Measurements from ENCODE around the gene TXNRD2.

Gene TXNRD2

DNA sequence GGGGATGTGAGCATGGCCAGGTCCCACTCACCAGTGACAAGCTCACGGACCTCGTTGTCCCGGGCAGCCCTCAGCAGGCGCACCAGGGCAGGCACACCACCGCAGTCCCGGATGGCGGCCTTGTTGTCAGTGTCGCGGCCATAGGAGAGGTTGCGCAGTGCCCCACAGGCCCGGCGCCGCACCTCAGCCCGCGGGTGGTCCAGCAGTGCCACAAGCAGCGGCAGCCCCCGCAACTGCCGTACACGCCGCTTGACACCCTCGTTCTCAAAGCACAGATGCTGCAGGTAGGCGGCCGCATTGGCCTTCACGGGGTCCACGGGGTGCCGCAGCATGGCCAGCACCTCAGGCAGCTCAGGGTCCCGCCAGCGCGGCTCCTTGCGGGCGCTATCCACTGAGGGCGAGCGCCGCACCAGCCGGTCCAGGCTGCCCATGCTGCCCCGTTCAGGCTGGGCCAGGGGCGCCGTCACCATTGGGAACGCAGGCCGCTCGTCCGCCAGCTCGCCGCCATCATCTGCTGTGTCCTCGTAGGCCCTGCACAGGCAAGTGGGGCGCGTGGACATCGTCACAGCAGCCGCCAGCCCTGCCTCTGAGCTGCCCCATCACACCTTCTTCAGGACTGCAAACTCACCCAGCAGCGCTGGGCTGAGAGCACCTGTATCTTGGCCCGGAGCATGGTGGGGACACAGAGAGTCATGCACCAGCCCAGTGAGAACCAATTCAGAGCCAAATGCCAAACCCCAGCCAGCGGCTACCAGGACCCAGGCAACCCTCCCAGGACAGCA, 38.3 kb upstream of the TXNRD2 start:
- no peak for DNase-seq (ENCODE audit: low spot score)

DNA sequence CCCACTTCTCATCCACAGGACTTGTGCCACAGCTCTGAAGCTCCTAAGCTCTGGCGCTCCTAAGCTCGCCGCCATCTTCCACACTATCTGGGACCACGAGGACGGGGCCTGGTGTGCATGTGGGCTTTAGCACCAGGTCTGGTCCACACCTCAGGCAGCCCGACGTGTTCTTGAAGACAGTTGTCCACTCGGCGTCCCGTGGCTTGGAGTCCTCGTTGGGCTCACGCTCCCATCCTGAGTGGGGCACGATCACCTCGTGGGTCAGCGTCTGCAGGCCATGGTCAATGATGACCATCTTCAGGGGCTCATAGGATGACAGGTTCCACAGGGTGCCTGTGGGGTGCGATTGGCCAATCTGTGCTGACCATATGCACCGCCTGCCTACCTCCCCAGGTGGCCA, 37.1 kb upstream of the TXNRD2 start:
- DNase-seq (ENCODE audit: low spot score): no peak

DNA sequence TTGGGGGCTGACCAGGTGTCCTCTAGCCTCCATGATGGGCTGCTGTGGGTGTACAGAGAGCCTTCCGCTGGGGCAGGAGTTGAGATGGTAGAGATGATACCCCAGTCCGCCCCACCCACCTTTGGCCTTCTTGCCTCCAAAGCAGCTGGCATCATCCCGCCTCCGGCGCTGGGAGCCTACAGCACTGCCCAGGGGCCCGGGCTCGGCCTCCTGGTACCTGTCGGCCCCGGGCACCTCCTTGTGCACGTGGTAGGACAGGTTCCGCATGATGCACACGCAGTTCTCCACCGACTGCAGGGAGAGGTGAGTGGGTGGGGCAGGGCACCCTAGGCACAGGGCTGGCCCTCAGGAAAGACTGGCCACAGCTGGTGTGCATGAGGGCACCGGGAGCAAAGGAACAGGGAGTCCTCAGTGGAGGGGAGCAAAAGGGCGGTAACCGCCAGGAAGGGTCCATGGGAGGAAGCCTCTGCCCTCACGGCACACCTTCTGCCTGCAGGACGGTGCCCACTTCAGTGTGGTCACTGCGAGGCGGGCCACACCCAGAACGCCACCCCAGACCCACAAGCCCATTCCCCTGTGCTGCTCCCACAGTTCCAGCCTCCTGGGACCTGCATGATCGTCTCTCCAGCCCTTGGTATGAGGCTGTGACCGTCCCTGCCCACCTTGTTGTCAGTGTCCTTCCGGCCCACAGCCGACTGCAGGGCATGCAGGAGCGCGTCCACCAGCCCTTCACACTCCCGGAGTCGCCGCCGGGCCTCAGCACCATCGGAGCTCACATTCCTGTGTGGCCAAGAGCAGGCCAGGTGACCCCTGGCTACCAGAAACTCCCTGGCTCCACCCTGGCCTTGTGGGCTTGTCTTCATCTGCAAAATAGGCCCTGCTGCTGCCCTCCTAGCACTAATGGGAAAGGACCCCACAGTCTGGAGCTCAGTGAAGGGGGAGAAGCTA, 36.0 kb upstream of the TXNRD2 start:
- no peak for DNase-seq (ENCODE audit: low spot score)

DNA sequence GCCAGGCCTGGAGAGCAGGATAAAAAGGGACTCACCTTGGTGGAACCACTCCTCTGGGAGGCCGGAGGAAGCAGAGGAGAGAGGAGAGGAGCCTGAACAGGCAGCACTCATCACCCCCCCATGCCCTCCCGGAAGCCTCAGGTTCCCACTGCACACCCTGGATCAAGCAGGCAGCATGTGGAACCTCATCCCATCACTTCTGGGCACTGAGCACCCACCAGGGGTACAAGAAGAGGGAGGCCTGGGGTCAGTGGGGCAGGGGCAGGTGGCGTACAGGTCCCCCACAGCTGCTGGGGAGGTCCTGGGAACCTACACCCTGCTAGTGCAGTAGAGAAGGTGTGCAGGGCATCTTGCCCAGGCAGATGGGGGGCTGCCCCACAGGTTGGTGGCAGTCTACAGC, 35.1 kb upstream of the TXNRD2 start:
- no peak for DNase-seq (ENCODE audit: low spot score)

DNA sequence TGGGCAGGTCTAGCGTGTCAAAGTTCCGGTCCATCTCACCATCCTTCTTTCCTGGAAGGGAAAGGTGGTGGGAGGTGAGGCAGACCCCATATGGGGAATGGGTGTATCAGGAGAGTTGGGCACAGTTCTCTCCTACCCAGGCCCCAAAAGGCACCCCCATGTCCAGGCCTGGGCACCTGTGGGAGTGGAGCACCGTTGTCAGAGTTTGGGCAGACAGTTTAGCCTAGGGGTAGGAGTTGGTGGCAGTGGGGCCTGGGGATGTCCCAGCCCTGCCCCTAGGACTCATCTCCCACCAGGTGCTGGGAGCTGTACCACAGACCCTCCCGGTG, 34.1 kb upstream of the TXNRD2 start:
- DNase-seq (ENCODE audit: low spot score): no peak

DNA sequence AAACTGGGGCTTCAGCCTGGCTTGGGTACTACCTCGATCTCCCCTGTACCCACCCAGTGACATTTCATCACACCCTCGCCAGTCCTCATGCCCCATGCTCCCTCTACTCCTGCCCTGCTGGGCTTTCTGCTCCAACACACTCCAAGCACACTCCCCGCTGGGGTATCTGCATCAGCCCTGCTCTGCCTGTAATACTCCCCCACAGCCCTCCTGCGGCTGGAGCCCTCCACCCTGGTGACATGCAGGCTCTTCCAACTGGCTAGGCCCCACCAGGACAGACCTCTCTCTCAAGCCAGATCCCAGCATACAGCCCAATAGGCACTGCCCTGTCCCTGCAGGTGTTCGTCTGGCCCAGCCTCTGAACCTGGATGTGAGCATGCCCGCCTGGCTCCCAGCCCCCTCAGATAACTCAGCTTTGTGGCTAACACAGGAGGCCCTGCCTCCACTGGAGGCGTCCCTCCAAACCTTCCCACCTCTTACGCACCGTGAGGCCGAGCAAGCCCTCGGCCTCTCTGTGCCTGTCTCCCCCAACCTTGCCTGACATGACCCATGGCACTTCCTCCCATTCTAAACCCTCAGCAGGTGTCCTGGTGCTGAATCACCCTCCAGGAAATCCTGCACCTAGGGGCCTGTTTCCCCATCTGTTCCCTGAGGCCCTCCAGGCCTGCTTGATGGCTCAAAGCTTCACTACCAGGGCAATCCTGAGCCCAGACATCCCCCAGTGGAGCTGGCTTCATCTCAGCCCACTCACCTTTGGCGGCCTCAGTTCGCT, 33.5 kb upstream of the TXNRD2 start:
- no peak for DNase-seq (ENCODE audit: low spot score)

DNA sequence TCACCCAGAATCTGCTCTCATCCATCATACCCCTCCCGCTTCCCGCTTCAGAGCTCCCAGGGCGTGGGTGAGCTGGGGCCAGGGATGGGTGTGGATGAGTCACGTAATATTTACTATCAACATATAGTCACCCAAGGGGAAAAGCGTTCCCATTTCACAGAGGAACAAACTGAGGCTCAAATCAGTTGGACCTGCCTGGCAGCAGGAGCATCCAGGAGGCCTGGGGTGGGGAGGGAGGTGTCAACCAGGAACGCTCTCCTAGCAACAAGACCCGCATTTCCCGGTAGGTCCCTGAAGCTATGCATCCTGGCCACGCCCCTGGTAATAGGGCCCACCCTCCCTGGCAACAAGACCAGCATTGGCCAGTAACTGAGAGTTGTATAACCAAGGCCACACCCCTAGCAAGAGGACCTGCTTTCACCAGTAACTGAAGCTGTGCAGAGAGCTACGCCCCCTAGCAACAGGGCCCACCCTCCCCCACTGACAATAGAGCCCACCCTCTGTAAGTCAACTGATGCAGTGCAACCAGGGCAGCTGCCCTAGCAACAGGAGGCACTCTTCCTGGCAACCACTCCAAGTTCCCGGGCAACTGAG, 32.7 kb upstream of the TXNRD2 start:
- peak; percentile 45 for DNase-seq (ENCODE audit: low spot score)

DNA sequence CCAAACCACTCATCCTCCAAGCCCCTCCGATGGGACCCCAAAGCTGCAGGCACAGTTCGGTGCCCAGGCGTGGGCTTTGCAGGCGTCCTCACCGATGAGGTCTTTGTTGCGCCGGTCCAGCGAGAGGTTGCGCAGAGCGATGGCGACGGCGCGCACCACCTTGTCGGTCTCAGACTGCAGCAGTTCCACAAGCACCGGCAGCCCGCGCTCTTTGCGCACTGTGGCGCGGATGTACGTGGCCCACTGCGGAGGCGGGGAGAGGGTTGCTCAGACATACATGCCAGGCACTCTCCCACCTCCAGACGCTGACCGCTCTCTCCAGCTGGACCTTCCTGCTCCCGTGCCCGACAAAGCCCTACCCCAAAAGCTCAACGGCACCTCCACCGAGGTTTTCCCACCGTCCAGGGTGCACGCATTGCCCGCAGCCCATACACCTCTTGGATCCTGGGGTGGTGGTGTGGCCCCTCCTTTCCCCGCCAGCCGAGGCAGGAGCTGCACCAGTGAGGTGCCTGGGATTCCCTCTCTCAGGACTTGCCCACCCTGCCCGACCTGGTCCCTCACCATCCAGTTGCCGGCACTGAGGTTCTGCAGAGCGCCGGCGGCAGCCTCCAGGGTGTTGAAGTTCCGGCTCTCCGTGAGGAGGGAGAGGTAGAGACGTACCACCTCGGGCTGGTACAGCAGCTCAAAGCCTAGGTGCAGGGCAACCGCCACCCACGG, 32.1 kb upstream of the TXNRD2 start:
- DNase-seq (ENCODE audit: low spot score): no peak

DNA sequence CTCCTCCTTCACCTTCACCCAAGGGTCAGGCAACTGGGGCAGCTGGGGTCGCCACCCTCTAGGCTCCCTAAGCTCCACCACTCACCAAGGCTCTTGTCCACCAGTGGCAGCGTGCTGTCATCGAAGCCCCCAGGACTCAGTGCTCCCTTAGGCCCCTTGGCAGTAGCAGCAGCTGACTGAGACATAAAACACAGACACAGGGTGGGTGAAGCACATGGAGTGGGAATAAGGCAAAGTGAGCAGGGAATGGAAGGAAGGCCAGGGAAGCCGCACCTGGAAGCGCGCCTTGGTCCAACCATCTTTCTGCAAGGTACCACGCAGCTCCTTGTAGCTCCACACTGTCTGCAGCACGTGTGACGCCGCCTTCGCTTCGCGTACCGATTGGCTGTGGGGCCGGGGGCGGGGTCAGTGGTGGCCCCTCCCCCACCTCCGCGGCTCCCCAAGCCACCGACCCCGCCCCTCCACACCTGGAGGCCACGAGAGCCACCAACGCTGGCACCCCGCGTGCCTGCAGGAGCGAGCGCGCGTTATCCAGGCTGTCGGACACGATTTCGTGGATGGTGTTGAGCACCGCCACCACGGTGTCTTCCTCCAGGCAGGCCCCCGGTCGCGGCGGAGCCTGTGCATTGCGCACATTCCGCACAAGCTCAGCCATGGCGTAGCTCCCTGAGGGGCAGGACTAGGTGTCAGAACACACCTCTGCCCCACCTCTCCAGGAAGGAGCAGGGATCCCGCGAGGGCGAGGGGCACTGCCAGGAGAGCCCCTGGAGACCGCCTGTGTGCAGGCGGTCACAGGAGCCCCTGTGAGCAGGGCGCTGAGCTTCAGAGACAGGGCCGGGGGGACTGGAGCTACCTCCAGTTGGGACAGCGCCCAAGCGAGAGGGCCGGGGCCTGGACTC, 31.3 kb upstream of the TXNRD2 start:
- DNase-seq (ENCODE audit: low spot score): no peak

DNA sequence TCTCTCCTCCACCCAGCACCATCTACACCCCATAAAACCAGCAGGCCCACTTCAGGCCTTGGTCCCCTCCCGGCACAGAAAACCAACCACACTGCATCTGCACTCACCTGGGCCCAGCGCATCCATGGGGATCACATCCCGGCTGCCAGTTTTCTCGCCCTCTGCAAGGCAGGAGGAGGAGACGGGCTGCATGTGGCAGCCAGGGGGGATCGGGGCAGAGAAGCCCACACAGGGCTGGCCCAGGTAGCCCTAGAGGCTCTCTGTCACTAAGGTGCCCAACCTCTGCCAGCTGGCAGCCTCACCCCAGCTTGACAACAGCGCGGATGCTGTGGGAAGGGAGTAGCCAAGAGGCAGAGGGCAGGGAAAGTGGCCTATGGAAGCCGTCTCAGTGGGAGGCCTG, 30.6 kb upstream of the TXNRD2 start:
- no peak for DNase-seq (ENCODE audit: low spot score)

DNA sequence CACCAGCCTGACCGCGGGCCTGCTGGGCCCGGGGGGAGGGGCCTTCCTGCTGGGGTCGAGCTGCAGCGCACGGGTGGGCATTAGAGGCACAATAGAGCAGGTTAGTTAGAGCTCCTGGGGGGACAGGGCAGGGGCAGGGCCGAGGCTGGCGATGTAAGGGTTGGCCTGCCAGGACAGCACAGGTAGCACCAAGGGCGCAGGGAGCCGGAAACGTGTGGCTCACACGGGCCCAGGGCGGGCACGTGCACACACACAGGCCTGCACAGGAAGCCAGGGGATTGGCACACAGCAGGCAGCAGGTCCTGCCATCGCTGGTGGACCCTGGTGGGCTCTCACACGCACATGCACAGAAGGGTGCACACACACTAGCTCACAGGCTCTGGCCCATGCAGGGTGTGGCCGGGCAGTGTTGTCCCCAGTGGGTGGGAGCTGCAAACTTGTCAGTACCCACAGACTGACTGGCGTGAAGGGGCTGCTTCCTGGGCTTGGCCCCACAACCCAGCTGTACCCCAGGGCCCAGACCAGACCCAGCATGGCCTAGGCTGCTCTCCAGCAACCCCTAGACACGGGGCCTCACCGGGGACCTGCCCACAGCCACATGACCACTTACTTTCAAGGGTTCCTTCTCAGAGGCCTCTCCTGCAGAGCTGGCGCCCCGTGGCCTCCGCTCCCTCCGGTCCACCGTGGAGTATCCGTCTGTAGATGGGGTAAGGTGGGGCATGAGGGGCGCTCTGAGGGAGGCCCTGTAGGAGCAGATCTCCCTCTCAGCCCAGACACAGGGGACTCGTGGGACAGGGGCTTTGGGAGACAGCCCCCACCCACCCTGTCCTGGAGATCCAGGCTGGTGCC, 29.9 kb upstream of the TXNRD2 start:
- no peak for DNase-seq (ENCODE audit: low spot score)

DNA sequence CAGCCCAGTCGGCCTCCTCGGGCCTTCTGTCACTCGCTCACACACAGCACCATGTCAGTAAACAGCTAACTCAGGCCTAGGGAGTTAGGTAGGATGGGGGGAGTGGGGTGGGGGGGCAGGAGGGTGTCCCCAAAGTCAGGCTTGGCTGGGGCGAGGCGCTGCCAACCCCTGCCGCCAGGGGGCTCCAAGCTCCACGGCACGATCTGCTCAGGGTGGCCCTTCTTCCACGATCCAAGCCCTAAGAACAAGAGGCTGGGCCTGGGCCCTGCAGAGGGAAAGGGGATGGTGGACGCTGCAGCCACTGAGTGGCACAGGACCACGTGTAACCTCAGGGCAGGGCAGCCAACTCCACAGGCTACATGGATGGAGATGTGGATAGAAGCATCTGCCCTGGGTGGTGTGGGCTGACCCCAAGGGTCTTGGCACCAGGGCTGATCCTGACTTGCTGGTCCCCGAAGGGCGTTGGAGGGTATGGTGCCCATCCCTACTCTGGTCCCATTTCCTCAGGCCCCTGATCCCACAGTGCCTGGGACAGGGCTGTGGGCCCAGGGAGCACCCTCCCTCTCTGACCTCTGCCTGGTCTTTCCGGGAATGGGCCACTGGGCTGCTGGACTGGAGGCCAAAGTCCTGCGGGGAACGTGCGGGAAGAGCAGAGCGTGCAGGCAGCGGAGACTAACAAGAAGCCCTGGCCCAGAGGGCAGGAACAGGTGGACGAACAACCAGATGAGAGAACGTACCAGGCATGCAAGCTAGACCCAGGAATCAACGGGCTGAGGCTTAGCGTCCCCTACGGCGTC, 29.1 kb upstream of the TXNRD2 start:
- peak; percentile 65 for DNase-seq (ENCODE audit: low spot score)

DNA sequence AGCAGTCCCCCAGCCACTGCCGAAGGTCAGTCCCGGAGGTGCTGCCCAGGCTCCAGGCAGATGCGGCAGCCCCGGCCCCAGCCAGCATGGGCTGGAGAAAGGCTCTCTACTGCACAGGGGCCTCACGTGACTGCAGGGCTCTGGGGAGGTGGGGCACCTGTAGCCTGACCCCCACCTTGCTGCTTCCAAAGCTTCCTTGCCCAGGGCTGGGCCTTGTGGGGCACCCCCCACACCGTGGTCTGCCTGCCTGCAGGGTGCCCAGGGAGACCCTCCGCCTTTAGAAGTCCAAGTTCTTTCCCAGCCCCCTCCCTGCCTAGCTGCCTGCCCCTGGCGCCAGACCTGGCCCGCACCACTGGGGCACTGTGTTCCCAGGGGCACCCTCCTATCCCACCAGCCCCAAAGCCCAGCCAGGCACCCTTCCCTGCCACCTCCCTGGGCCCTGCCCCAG, 28.4 kb upstream of the TXNRD2 start:
- no peak for DNase-seq (ENCODE audit: low spot score)

DNA sequence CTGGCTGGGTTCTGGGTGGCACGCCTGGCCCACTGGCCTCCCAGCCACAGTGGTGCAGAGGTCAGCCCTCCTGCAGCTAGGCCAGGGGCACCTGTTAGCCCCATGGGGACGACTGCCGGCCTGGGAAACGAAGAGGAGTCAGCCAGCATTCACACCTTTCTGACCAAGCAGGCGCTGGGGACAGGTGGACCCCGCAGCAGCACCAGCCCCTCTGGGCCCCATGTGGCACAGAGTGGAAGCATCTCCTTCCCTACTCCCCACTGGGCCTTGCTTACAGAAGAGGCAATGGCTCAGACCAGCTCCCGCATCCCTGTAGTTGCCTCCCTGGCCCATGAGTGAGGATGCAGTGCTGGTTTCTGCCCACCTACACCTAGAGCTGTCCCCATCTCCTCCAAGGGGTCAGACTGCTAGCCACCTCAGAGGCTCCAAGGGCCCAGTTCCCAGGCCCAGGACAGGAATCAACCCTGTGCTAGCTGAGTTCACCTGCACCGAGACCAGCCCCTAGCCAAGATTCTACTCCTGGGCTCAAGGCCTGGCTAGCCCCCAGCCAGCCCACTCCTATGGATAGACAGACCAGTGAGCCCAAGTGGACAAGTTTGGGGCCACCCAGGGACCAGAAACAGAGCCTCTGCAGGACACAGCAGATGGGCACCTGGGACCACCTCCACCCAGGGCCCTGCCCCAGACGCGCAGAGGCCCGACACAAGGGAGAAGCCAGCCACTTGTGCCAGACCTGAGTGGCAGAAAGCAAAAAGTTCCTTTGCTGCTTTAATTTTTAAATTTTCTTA, 27.7 kb upstream of the TXNRD2 start:
- no peak for DNase-seq (ENCODE audit: low spot score)

DNA sequence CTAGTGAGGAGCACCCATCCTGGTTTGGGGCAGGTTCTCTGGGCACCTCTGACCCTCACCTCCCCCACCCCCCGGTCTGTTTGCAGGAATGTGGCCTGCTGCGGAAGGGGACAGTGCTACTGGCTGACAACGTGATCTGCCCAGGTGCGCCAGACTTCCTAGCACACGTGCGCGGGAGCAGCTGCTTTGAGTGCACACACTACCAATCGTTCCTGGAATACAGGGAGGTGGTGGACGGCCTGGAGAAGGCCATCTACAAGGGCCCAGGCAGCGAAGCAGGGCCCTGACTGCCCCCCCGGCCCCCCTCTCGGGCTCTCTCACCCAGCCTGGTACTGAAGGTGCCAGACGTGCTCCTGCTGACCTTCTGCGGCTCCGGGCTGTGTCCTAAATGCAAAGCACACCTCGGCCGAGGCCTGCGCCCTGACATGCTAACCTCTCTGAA, 26.9 kb upstream of the TXNRD2 start:
- no peak for DNase-seq (ENCODE audit: low spot score)

DNA sequence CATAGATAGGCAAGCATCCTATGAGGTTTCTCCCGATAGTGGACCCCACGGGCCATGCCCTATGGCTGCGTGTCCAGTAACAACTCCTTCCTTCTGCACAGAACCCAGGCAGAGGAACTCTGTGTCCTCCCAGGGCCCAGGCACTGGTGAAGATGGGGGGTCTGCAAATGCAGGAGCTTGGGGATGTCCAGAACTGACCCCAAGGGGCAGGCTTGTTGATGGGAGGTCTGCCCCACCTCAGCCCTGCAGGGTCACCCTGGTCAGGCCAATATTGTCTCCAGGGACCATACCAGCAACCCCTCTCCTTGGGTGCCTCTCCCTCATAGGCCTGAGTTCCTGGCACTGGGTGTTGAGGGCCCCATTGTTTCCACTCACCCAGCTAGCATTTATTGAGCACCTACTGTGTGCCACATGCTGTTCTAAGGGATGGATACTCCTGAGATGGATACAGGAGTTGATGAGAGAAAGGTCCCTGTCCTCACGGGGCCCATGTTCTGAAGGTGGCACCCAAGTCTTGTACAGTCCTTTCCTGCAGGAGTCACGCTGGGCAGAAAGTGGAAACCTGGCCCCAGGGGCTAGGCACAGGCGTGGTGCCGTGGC, 26.3 kb upstream of the TXNRD2 start:
- no peak for DNase-seq (ENCODE audit: low spot score)
